Natural killer cell (primary cell): ENCODE measurements around the gene ADCY9. TPM values are rescaled to one million over a fixed set of nuclear protein-coding genes. Genes with fewer than 3 reads are reported as not detected.

Source experiments
- ATAC-seq, 3 donors: fragments of 150-1000 bp in 2 of 3; fragments of 200-7000 bp in 1 of 3; cut with Tn5 transposase; 1 replicate in 1 of 3; 2 replicates in 2 of 3; pipeline ENCODE4 v1.10.0; 2021; ENCODE audit warnings: mild to moderate bottlenecking in 2 of 3, moderate library complexity in 2 of 3
- DNase-seq, 2 donors: peaks; one replicate each; pipeline versions ENCODE4 v3.0.0 to v3.0.0-alpha.2; 2013 to 2021; ENCODE audit warnings: mixed read lengths in 1 of 2
- H3K27ac ChIP-seq: one replicate; pipeline ENCODE4 v1.5.1; 2013; ENCODE audit warnings: mild to moderate bottlenecking, low read length
- H3K27me3 ChIP-seq: one replicate; pipeline ENCODE4 v1.6.1; 2013; ENCODE audit warnings: low read length; ENCODE audit not compliant: control insufficient read depth, insufficient read depth
- H3K36me3 ChIP-seq: one replicate; pipeline ENCODE4 v1.6.1; 2013; ENCODE audit warnings: low read length; ENCODE audit not compliant: control insufficient read depth, insufficient read depth
- H3K4me1 ChIP-seq: one replicate; pipeline ENCODE4 v1.6.1; 2013; ENCODE audit warnings: low read length; ENCODE audit not compliant: control insufficient read depth, insufficient read depth
- H3K4me3 ChIP-seq: one replicate; pipeline ENCODE4 v1.5.1; 2013; ENCODE audit warnings: low read length
- H3K9me3 ChIP-seq: one replicate; pipeline ENCODE4 v1.6.1; 2013; ENCODE audit warnings: low read length; ENCODE audit not compliant: control insufficient read depth, insufficient read depth
- H3K27ac Mint-ChIP-seq, 2 donors: one replicate each; pipeline ENCODE4 v1.8.0; 2022; ENCODE audit warnings: mild to moderate bottlenecking in 2 of 2, mixed read lengths in 2 of 2, moderate library complexity in 1 of 2
- H3K27me3 Mint-ChIP-seq, 2 donors: one replicate each; pipeline ENCODE4 v1.8.0; 2022; ENCODE audit warnings: low read depth in 2 of 2, mixed read lengths in 2 of 2
- H3K36me3 Mint-ChIP-seq: one replicate; pipeline ENCODE4 v1.8.0; 2022; ENCODE audit warnings: mixed read lengths
- H3K4me1 Mint-ChIP-seq, 2 donors: one replicate each; pipeline ENCODE4 v1.8.0; 2022; ENCODE audit warnings: mixed read lengths in 2 of 2
- H3K4me3 Mint-ChIP-seq: one replicate; pipeline ENCODE4 v1.8.0; 2022; ENCODE audit warnings: mild to moderate bottlenecking, moderate library complexity, mixed read lengths
- H3K9me3 Mint-ChIP-seq, 2 donors: one replicate each; pipeline ENCODE4 v1.8.0; 2022; ENCODE audit warnings: mixed read lengths in 2 of 2
- CTCF ChIP-seq: fragments of 200-600 bp; IDR thresholded peaks from one replicate; pipeline ENCODE4 v1.8.0; 2022; ENCODE audit warnings: antibody characterized with exemption
- WGBS: methylation state at CpG from one replicate; pipeline ENCODE4 v1.1.7; 2013; ENCODE audit warnings: missing lambda C conversion rate; ENCODE audit not compliant: insufficient coverage; 5-methylcytosine and 5-hydroxymethylcytosine counted together
- intact Hi-C: fragments of 100-400 bp; cut with micrococcal nuclease; formaldehyde crosslinking; loops from one replicate; pipeline ENCODE4 v1.14.2; 2022
- total RNA-seq, 4 donors: library from RNA; stranded (reverse); fragments of 120-200 nt in 1 of 4; gene quantifications; one replicate each; pipeline versions ENCODE4 v1.2.3 to v1.2.4, GENCODE V29; 2013 to 2022

Gene ADCY9
- total RNA-seq, 3 donors from 2014 or later (not counting 1 experiment from before 2014, with no cell fraction given): 28.0 to 52.4 (median 38.3) TPM

- intact Hi-C loops: no loop called here
- peaks cover 0 to under 1% of the 10 kb centered on the region in 2 donors for H3K4me1 Mint-ChIP-seq
- no peak for TF ChIP-seq CTCF
- WGBS: 89% methylated on average over 26 of the region's 26 CpGs
- Histone ChIP-seq H3K9me3 (no peaks in the 10 kb centered on the region), H3K4me3 (no peak overlapping the region), H3K36me3 (peaks cover 18% of the 10 kb centered on the region), H3K27me3 (no peaks in the 10 kb centered on the region), H3K4me1 (no peaks in the 10 kb centered on the region), H3K27ac (no peak overlapping the region)
- ATAC-seq (no peak), DNase-seq (no peak)
- H3K9me3 Mint-ChIP-seq: no peaks in the 10 kb centered on the region
- no peak overlapping the region for H3K27ac Mint-ChIP-seq
- H3K4me3 Mint-ChIP-seq: no peak overlapping the region
- H3K36me3 Mint-ChIP-seq: peaks cover 8% of the 10 kb centered on the region
- H3K27me3 Mint-ChIP-seq: no peaks in the 10 kb centered on the region
These were observed 138.9 kb downstream of the ADCY9 start for GRCh38 chr16:3977376-3977775.

- H3K4me1 Mint-ChIP-seq: no peaks in the 10 kb centered on the region
- TF ChIP-seq CTCF: no peak
- H3K4me3 Mint-ChIP-seq: no peak overlapping the region
- Histone ChIP-seq H3K4me1 (no peaks in the 10 kb centered on the region), H3K9me3 (no peaks in the 10 kb centered on the region), H3K27me3 (no peaks in the 10 kb centered on the region), H3K4me3 (no peak overlapping the region), H3K36me3 (peaks cover 18% of the 10 kb centered on the region), H3K27ac (no peak overlapping the region)
- peaks cover 8% of the 10 kb centered on the region for H3K36me3 Mint-ChIP-seq
- H3K9me3 Mint-ChIP-seq: no peaks in the 10 kb centered on the region
- ATAC-seq (no peak), DNase-seq (no peak)
- intact Hi-C loops: no loop called here
- no peak overlapping the region for H3K27ac Mint-ChIP-seq
- WGBS: 97% methylated on average over 8 of the region's 8 CpGs
- no peaks in the 10 kb centered on the region for H3K27me3 Mint-ChIP-seq
These were observed 141.5 kb downstream of the ADCY9 start for GRCh38 chr16:3974751-3975150.

- Histone ChIP-seq H3K4me1 (no peaks in the 10 kb centered on the region), H3K27me3 (no peaks in the 10 kb centered on the region), H3K9me3 (no peaks in the 10 kb centered on the region), H3K27ac (no peak overlapping the region), H3K4me3 (no peak overlapping the region), H3K36me3 (peaks cover 4% of the 10 kb centered on the region)
- TF ChIP-seq CTCF: no peak
- Mint-ChIP-seq H3K4me3 (no peak overlapping the region), H3K4me1 (no peaks in the 10 kb centered on the region), H3K27ac (no peak overlapping the region), H3K9me3 (no peaks in the 10 kb centered on the region), H3K36me3 (peaks cover under 1% of the 10 kb centered on the region), H3K27me3 (no peaks in the 10 kb centered on the region)
- DNase-seq (no peak), ATAC-seq (no peak)
- WGBS: 98% methylated on average over 8 of the region's 8 CpGs
- intact Hi-C loops: no loop called here
These were observed 144.5 kb downstream of the ADCY9 start for GRCh38 chr16:3971706-3972105.

- Mint-ChIP-seq H3K4me1 (no peaks in the 10 kb centered on the region), H3K27ac (no peak overlapping the region), H3K4me3 (no peak overlapping the region), H3K9me3 (no peaks in the 10 kb centered on the region), H3K36me3 (no peaks in the 10 kb centered on the region), H3K27me3 (no peaks in the 10 kb centered on the region)
- H3K27me3 ChIP-seq: no peaks in the 10 kb centered on the region
- peaks cover 2% of the 10 kb centered on the region for H3K36me3 ChIP-seq
- WGBS: 91% methylated on average over 8 of the region's 9 CpGs
- no peak overlapping the region for H3K4me3 ChIP-seq
- intact Hi-C loops: no loop called here
- no peak for ATAC-seq
- no peaks in the 10 kb centered on the region for H3K9me3 ChIP-seq
- no peak for TF ChIP-seq CTCF
- DNase-seq: no peak
- no peak overlapping the region for H3K27ac ChIP-seq
- no peaks in the 10 kb centered on the region for H3K4me1 ChIP-seq
These were observed 145.0 kb downstream of the ADCY9 start for GRCh38 chr16:3971261-3971660.
